SHP77 (cell line): ENCODE data around the gene TULP3.

ENCODE experiments used
- DNase-seq, 2 experiments: peaks; one replicate each; lab custom pipeline; 2025; lab: John Stamatoyannopoulos, UW

The TULP3 gene

GRCh38 chr12:2930865-2931264 lies 40.2 kb downstream of the TULP3 start:
- DNase-seq = no peak

- DNase-seq = no peak
Measured at GRCh38 chr12:2933586-2933985, 42.9 kb downstream of the TULP3 start.

- DNase-seq = no peak
Measured at GRCh38 chr12:2934371-2934770, 43.7 kb downstream of the TULP3 start.

GRCh38 chr12:2936301-2936700 lies 45.6 kb downstream of the TULP3 start:
- no peak for DNase-seq

- no peak for DNase-seq
Measured at GRCh38 chr12:2937500-2937899, 46.8 kb downstream of the TULP3 start.

GRCh38 chr12:2939191-2939590 lies 48.5 kb downstream of the TULP3 start:
- DNase-seq = no peak

GRCh38 chr12:2940564-2940963 lies 49.9 kb downstream of the TULP3 start:
- DNase-seq = no peak

- no peak for DNase-seq
Measured at GRCh38 chr12:2941524-2941923, 50.8 kb downstream of the TULP3 start.

GRCh38 chr12:2944401-2945047 lies 53.8 kb downstream of the TULP3 start:
- peak in 1 of 2 experiments; percentile 4 for DNase-seq

- DNase-seq = no peak
Measured at GRCh38 chr12:2949411-2949810, 58.7 kb downstream of the TULP3 start.

GRCh38 chr12:2955888-2956287 lies 65.2 kb downstream of the TULP3 start:
- no peak for DNase-seq

- no peak for DNase-seq
Measured at GRCh38 chr12:2957816-2958431, 67.2 kb downstream of the TULP3 start.

- no peak for DNase-seq
Measured at GRCh38 chr12:2958432-2959191, 67.9 kb downstream of the TULP3 start.

- DNase-seq = no peak
Measured at GRCh38 chr12:2959192-2959504, 68.5 kb downstream of the TULP3 start, which contains the start of gene TEAD4. Gene TEAD4, plus strand, starts transcription at chr12:2959397.

GRCh38 chr12:2959505-2960389 lies 69.1 kb downstream of the TULP3 start:
- no peak for DNase-seq

GRCh38 chr12:2960390-2960956 lies 69.8 kb downstream of the TULP3 start:
- DNase-seq = no peak

- no peak for DNase-seq
Measured at GRCh38 chr12:2960996-2961616, 70.4 kb downstream of the TULP3 start.

- DNase-seq = no peak
Measured at GRCh38 chr12:2961705-2962104, 71.0 kb downstream of the TULP3 start.

- DNase-seq = no peak
Measured at GRCh38 chr12:2963154-2963759, 72.6 kb downstream of the TULP3 start.

- DNase-seq = no peak
Measured at GRCh38 chr12:2963760-2964292, 73.1 kb downstream of the TULP3 start.

GRCh38 chr12:2967651-2968050 lies 77.0 kb downstream of the TULP3 start:
- no peak for DNase-seq
